HepG2 (cell line): Measurements from ENCODE around the gene CDK15. TPM values are rescaled to one million over a fixed set of nuclear protein-coding genes. Genes with fewer than 3 reads are reported as not detected.

Experiments
- ARNT ChIP-seq: fragments of 450-650 bp; IDR thresholded peaks from 2 replicates; pipeline ENCODE4 v1.6.1; 2017
- BHLHE40 ChIP-seq: IDR thresholded peaks from 2 replicates; pipeline ENCODE4 v1.6.1; 2011; ENCODE audit warnings: low read length, improper control_type of control experiment
- ELF1 ChIP-seq: sonication (generic); formaldehyde crosslinking; IDR thresholded peaks from 2 replicates; pipeline ENCODE4 v1.4.0; 2020; ENCODE audit warnings: missing genetic modification reagents
- HHEX ChIP-seq: IDR thresholded peaks from 2 replicates; pipeline ENCODE4 v1.6.1; 2016; ENCODE audit warnings: control low read depth
- HNRNPK ChIP-seq: fragments of 200-400 bp; formaldehyde crosslinking; IDR thresholded peaks from 2 replicates; pipeline ENCODE4 v1.6.1; 2018; ENCODE audit warnings: low read length, low read depth, moderate library complexity, mild to moderate bottlenecking; ENCODE audit not compliant: poor library complexity, severe bottlenecking
- ISX ChIP-seq: sonication (generic); formaldehyde crosslinking; conservative IDR thresholded peaks from 2 replicates; pipeline ENCODE4 v1.5.0; 2020; ENCODE audit warnings: missing genetic modification reagents
- JUND ChIP-seq: sonication (generic); formaldehyde crosslinking; IDR thresholded peaks from 2 replicates; pipeline ENCODE4 v1.8.0; 2022; ENCODE audit warnings: mild to moderate bottlenecking, missing genetic modification reagents
- MBD4 ChIP-seq: IDR thresholded peaks from 2 replicates; pipeline ENCODE4 v1.6.1; 2012; ENCODE audit warnings: low read length, inconsistent platforms, borderline replicate concordance
- MLLT10 ChIP-seq: sonication (generic); formaldehyde crosslinking; IDR thresholded peaks from 2 replicates; pipeline ENCODE4 v1.4.0; 2020; ENCODE audit warnings: missing genetic modification reagents
- MTF1 ChIP-seq: sonication (generic); formaldehyde crosslinking; IDR thresholded peaks from 2 replicates; pipeline ENCODE4 v1.5.0; 2020; ENCODE audit warnings: missing genetic modification reagents
- NR2F2 ChIP-seq: IDR thresholded peaks from 2 replicates; pipeline ENCODE4 v1.6.1; 2012; ENCODE audit warnings: low read depth, inconsistent platforms, borderline replicate concordance
- NRL ChIP-seq: sonication (generic); formaldehyde crosslinking; IDR thresholded peaks from 2 replicates; pipeline ENCODE4 v1.5.0; 2020; ENCODE audit warnings: missing genetic modification reagents, mild to moderate bottlenecking, moderate library complexity, borderline replicate concordance
- PHB2 ChIP-seq: fragments of 450-650 bp; IDR thresholded peaks from 2 replicates; pipeline ENCODE4 v1.6.1; 2018; ENCODE audit not compliant: partially characterized antibody
- POGZ ChIP-seq: sonication (generic); formaldehyde crosslinking; IDR thresholded peaks from 2 replicates; pipeline ENCODE4 v1.4.0; 2020; ENCODE audit warnings: mild to moderate bottlenecking, missing genetic modification reagents
- PPARG ChIP-seq: conservative IDR thresholded peaks from 2 replicates; pipeline ENCODE4 v1.6.1; 2016; ENCODE audit warnings: missing biosample characterization, missing genetic modification reagents
- SMAD3 ChIP-seq: sonication (generic); formaldehyde crosslinking; IDR thresholded peaks from 2 replicates; pipeline ENCODE4 v1.4.0; 2020; ENCODE audit warnings: missing genetic modification reagents
- SMARCC2 ChIP-seq: fragments of 450-650 bp; IDR thresholded peaks from 2 replicates; pipeline ENCODE4 v1.6.1; 2017; ENCODE audit warnings: antibody characterized with exemption, mild to moderate bottlenecking
- ZBTB43 ChIP-seq: sonication (generic); formaldehyde crosslinking; conservative IDR thresholded peaks from 2 replicates; pipeline ENCODE4 v1.4.0; 2020; ENCODE audit warnings: missing genetic modification reagents
- ZEB1 ChIP-seq: IDR thresholded peaks from 2 replicates; pipeline ENCODE4 v1.6.1; 2012; ENCODE audit warnings: mild to moderate bottlenecking, low read depth, inconsistent platforms; ENCODE audit not compliant: insufficient replicate concordance
- ZNF101 ChIP-seq: sonication (generic); formaldehyde crosslinking; IDR thresholded peaks from 2 replicates; pipeline ENCODE4 v1.4.0; 2020; ENCODE audit warnings: mild to moderate bottlenecking, low read depth, missing genetic modification reagents, borderline replicate concordance
- ZNF510 ChIP-seq: sonication (generic); formaldehyde crosslinking; IDR thresholded peaks from 2 replicates; pipeline ENCODE4 v1.4.0; 2020; ENCODE audit warnings: low read depth, mild to moderate bottlenecking, missing genetic modification reagents
- ZNF530 ChIP-seq: sonication (generic); formaldehyde crosslinking; IDR thresholded peaks from 2 replicates; pipeline ENCODE4 v1.5.0; 2020; ENCODE audit warnings: low read depth, mild to moderate bottlenecking, missing genetic modification reagents
- ZNF570 ChIP-seq: sonication (generic); formaldehyde crosslinking; IDR thresholded peaks from 2 replicates; pipeline ENCODE4 v1.4.0; 2020; ENCODE audit warnings: mild to moderate bottlenecking, missing genetic modification reagents, borderline replicate concordance
- ZNF639 ChIP-seq: conservative IDR thresholded peaks from 2 replicates; pipeline ENCODE4 v1.6.1; 2018; ENCODE audit warnings: missing genetic modification reagents
- ZNF660 ChIP-seq: sonication (generic); formaldehyde crosslinking; IDR thresholded peaks from 2 replicates; pipeline ENCODE4 v1.5.1; 2020; ENCODE audit warnings: mild to moderate bottlenecking, low read depth, missing genetic modification reagents, borderline replicate concordance
- ZSCAN22 ChIP-seq: sonication (generic); formaldehyde crosslinking; IDR thresholded peaks from 2 replicates; pipeline ENCODE4 v1.4.0; 2020; ENCODE audit warnings: mild to moderate bottlenecking, missing genetic modification reagents
- polyA plus RNA-seq, 8 experiments: library from polyadenylated mRNA; depleted of rRNA in 3 of 8; stranded (reverse) in 7 of 8; unstranded in 1 of 8; fragments of >200 nt; fragmentation: Illumina TruSeq in 4 of 8; extraction: Trizol in 4 of 8; gene quantifications; 2 replicates each; pipeline versions ENCODE4 v1.2.1 to v1.2.3, GENCODE V29; 2011 to 2016; ENCODE audit warnings: low read depth in 4 of 8, missing spikeins in 1 of 8, mixed read lengths in 1 of 8; ENCODE audit not compliant: insufficient read depth in 1 of 8
- total RNA-seq, 5 experiments: library from RNA; depleted of rRNA; stranded (reverse); fragments of >200 nt; fragmentation: Illumina TruSeq; extraction: Trizol; gene quantifications; 2 replicates each; pipeline ENCODE4 v1.2.3, GENCODE V29; 2016; ENCODE audit warnings: low read depth in 1 of 5
- TF ChIP-seq, protein P1 (sequence below): sonication (generic); formaldehyde crosslinking; IDR thresholded peaks from 2 replicates; pipeline ENCODE4 v1.4.0; 2020; ENCODE audit warnings: missing genetic modification reagents, borderline replicate concordance

The CDK15 gene
- total and polyA plus RNA-seq, 2 of the 13 experiments (the other 11 are each of a cell fraction or from before 2014, with no cell fraction given), result not detected

DNA sequence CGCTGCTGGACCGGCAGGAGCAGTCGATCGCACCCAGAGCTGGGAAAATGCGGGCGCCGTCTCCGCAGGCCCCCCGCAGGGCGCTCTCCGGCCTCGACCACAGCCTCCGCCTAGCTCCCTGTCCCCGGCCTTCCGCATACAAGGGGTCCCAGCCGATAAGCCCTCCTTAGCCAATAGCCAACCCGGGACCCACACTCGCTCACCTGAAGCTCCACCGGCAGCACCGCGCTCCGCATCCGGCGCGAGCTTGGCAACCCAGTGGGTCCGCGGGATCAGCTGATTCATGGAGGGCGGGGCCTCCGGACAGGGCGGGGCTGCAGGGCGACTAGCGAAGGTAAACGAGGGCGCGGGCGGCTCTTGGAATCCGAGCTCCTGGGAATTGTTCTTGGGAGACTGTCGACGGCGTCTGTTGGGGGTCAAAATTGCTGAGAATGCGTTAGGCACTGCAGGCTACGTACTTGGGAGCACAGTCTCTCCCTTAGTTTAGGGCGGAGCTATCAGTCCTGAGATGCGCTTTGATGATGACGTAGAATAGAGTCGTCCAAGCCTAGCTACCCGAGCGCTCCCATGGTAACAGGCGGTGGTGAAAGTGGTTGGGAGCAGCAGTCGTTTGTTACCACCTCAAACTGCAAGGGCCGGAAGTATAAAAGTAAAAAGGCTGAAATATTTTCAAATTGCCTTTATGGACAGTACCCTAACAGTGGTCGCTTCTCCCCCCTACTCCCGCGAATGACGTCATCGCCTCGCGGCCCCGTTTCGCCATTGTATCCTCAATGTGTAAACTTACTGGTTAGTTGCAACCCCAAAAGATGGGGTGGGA is 25.5 kb upstream of the CDK15 start, which contains the start of gene ALS2 (continued):
- TF ChIP-seq NRL (CRISPR knock-in tag), result peak; percentile 88; the same call in 1 of the 2 replicates
- no peak for TF ChIP-seq MBD4
- no peak for TF ChIP-seq ZNF530 (CRISPR knock-in tag)
- TF ChIP-seq HHEX (CRISPR knock-in tag), result 0 out of 2 replicates have a peak, but pooled peaks have one; percentile 53
- TF ChIP-seq ZNF660 (CRISPR knock-in tag), result no peak
- peak; percentile 89 for TF ChIP-seq HNRNPK
- TF ChIP-seq ZBTB43, result no peak
- TF ChIP-seq PPARG (CRISPR knock-in tag), result peak; percentile 49; the same call in 1 of the 2 replicates
- 0 out of 2 replicates have a peak, but pooled peaks have one; percentile 28 for TF ChIP-seq MTF1 (CRISPR knock-in tag)
- no peak; the same call in 1 of the 2 replicates for TF ChIP-seq ZSCAN22 (CRISPR knock-in tag)
- peak; percentile 91; the same call in 1 of the 2 replicates for TF ChIP-seq SMAD3 (CRISPR knock-in tag)
- TF ChIP-seq MLLT10 (CRISPR knock-in tag), result no peak
- TF ChIP-seq POGZ (CRISPR knock-in tag), result peak; percentile 99
- no peak; the same call in 1 of the 2 replicates for TF ChIP-seq ZNF639 (CRISPR knock-in tag)
- TF ChIP-seq, protein P1, sequence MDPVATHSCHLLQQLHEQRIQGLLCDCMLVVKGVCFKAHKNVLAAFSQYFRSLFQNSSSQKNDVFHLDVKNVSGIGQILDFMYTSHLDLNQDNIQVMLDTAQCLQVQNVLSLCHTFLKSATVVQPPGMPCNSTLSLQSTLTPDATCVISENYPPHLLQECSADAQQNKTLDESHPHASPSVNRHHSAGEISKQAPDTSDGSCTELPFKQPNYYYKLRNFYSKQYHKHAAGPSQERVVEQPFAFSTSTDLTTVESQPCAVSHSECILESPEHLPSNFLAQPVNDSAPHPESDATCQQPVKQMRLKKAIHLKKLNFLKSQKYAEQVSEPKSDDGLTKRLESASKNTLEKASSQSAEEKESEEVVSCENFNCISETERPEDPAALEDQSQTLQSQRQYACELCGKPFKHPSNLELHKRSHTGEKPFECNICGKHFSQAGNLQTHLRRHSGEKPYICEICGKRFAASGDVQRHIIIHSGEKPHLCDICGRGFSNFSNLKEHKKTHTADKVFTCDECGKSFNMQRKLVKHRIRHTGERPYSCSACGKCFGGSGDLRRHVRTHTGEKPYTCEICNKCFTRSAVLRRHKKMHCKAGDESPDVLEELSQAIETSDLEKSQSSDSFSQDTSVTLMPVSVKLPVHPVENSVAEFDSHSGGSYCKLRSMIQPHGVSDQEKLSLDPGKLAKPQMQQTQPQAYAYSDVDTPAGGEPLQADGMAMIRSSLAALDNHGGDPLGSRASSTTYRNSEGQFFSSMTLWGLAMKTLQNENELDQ (CRISPR knock-in tag), result no peak
- peak; percentile 67 for TF ChIP-seq JUND (CRISPR knock-in tag)
- TF ChIP-seq ISX (CRISPR knock-in tag), result 0 out of 2 replicates have a peak, but pooled peaks have one; percentile 66
- TF ChIP-seq SMARCC2, result no peak
- peak; percentile 42; the same call in 1 of the 2 replicates for TF ChIP-seq ZNF510 (CRISPR knock-in tag)
- no peak for TF ChIP-seq ARNT
- no peak for TF ChIP-seq ZNF101 (CRISPR knock-in tag)
- peak; percentile 81; the same call in 1 of the 2 replicates for TF ChIP-seq ELF1 (CRISPR knock-in tag)
- TF ChIP-seq PHB2, result no peak
- no peak; the same call in 1 of the 2 replicates for TF ChIP-seq NR2F2
- TF ChIP-seq ZNF570, result 0 out of 2 replicates have a peak, but pooled peaks have one; percentile 45
- no peak for TF ChIP-seq ZEB1
- TF ChIP-seq BHLHE40, result no peak; the same call in 1 of the 2 replicates
